ENCODE data around the gene KRTAP10-1.

DNA sequence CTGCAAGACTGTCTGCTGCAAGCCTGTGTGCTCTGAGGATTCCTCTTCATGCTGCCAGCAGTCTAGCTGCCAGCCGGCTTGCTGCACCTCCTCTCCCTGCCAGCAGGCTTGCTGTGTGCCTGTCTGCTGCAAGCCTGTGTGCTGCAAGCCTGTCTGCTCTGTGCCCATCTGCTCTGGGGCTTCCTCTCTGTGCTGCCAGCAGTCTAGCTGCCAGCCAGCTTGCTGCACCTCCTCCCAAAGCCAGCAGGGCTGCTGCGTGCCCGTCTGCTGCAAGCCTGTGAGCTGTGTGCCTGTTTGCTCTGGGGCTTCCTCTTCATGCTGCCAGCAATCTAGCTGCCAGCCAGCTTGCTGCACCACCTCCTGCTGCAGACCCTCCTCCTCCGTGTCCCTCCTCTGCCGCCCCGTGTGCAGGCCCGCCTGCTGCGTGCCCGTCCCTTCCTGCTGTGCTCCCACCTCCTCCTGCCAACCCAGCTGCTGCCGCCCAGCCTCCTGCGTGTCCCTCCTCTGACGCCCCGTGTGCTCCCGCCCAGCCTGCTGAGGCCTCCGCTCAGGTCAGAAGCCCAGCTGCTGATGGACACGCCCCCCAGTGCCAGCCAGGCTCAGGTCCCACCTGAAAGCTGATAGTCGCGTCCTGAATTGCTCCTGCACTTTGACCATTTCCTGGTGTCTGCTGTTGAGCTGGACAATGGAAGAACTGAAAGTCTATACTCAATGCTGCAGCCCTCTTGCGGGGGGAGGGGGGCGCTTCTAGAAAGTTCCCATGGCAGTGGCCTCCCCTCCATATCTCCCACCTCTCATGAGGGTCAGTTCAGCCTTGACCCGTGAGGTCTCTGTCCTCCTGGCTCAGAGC, 34.7 kb upstream of the KRTAP10-1 start:
- TF ChIP-seq ESRRA (CRISPR knock-in tag; IDR thresholded peaks at IDR 0.05; ENCODE audit: borderline replicate concordance), result no peak
- TF ChIP-seq CTCF (IDR thresholded peaks at IDR 0.05), result no peak
- no peak for TF ChIP-seq ERG (CRISPR knock-in tag; IDR thresholded peaks at IDR 0.05)
- no peak for TF ChIP-seq RELA (CRISPR knock-in tag; IDR thresholded peaks at IDR 0.05; ENCODE audit: borderline replicate concordance)
- TF ChIP-seq JAZF1 (CRISPR knock-in tag; IDR thresholded peaks at IDR 0.05), result no peak
- TF ChIP-seq GRHL2 (CRISPR knock-in tag; IDR thresholded peaks at IDR 0.05; ENCODE audit: insufficient replicate concordance, severe bottlenecking), result no peak
- TF ChIP-seq ZNF232 (CRISPR knock-in tag; IDR thresholded peaks at IDR 0.05), result no peak

Data from WTC11 (cell line).